ENCODE results near the gene HSD17B12. TPM values are rescaled to one million over a fixed set of nuclear protein-coding genes. Genes with fewer than 3 reads are reported as not detected.
A peak's percentile ranks its signal among the peaks of the same experiment; 100 is the strongest.

The HSD17B12 gene
- total and polyA plus RNA-seq, 2 experiments from 2014 or later: 128 to 168 TPM

DNA sequence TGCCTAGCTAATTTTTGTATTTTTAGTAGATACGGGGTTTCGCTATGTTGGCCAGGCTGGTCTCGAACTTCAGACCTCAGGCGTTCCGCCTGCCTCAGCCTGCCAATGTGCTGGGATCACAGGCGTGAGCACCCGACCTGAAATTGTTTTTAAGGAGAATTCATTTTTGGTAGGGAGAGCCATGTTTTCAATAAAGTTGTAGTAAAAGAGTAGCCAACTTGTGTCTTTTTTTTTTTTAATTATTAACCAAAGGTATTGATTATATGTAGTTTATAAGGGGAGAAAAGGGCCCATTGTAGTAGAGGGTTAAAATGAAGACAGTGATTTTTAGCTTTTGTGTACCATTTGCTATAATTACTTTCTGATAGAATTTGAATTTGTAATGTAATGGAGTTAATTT is 31.6 kb upstream of the HSD17B12 start:
- H3K36me3 ChIP-seq (ENCODE audit: insufficient read depth): no peaks in the 10 kb centered on the region
- no peaks in the 10 kb centered on the region for H3F3A ChIP-seq (replicated peaks; ENCODE audit: low read depth)
- Mint-ChIP-seq H3K9me3 (peaks cover 6% of the 10 kb centered on the region; the same call in 2 of the 3 replicates), H3K27me3 (ENCODE audit: insufficient read depth, low read depth, poor library complexity) (peaks cover 5% of the 10 kb centered on the region), H3K4me1 (peaks cover 5% of the 10 kb centered on the region; the same call in 1 of the 3 replicates), H3K27ac (no peak overlapping the region), H3K36me3 (ENCODE audit: low read depth) (no peaks in the 10 kb centered on the region; the same call in 1 of the 3 replicates), H3K4me3 (no peak overlapping the region)
- H3K4me1 ChIP-seq (ENCODE audit: insufficient read depth): peaks cover 3% of the 10 kb centered on the region; the same call in 1 of the 2 replicates
- H3K27ac ChIP-seq (ENCODE audit: low read depth): no peak overlapping the region
- TF ChIP-seq JUNB (IDR thresholded peaks at IDR 0.05; ENCODE audit: unreplicated experiment) (no peak), REST (IDR thresholded peaks at IDR 0.05; ENCODE audit: unreplicated experiment) (no peak), ZNF114 (CRISPR knock-in tag; IDR thresholded peaks at IDR 0.05) (no peak), ZNF331 (CRISPR knock-in tag; IDR thresholded peaks at IDR 0.05; ENCODE audit: low read depth) (no peak)
- TF ChIP-seq, protein P1, sequence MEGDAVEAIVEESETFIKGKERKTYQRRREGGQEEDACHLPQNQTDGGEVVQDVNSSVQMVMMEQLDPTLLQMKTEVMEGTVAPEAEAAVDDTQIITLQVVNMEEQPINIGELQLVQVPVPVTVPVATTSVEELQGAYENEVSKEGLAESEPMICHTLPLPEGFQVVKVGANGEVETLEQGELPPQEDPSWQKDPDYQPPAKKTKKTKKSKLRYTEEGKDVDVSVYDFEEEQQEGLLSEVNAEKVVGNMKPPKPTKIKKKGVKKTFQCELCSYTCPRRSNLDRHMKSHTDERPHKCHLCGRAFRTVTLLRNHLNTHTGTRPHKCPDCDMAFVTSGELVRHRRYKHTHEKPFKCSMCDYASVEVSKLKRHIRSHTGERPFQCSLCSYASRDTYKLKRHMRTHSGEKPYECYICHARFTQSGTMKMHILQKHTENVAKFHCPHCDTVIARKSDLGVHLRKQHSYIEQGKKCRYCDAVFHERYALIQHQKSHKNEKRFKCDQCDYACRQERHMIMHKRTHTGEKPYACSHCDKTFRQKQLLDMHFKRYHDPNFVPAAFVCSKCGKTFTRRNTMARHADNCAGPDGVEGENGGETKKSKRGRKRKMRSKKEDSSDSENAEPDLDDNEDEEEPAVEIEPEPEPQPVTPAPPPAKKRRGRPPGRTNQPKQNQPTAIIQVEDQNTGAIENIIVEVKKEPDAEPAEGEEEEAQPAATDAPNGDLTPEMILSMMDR (conservative IDR thresholded peaks at IDR 0.05; ENCODE audit: low read depth in 2 of 2): no peak
- H3K4me2 ChIP-seq: no peak overlapping the region
- H3K79me2 ChIP-seq (replicated peaks; ENCODE audit: insufficient read depth): peaks cover 27% of the 10 kb centered on the region
- DNase-seq (ENCODE audit: low spot score) (no peak), ATAC-seq (no peak)
- no peaks in the 10 kb centered on the region for H4K20me1 ChIP-seq (replicated peaks; ENCODE audit: insufficient read depth)
- H3K4me3 ChIP-seq: no peak overlapping the region
- H3K9me2 ChIP-seq (ENCODE audit: insufficient read depth): no peaks in the 10 kb centered on the region
- no peaks in the 10 kb centered on the region for H3K27me3 ChIP-seq (ENCODE audit: insufficient read depth)
- no peak overlapping the region for H2AFZ ChIP-seq

GRCh38 chr11:43649501-43649900 is 31.0 kb upstream of the HSD17B12 start:
- Histone ChIP-seq H3K27ac (ENCODE audit: low read depth) (no peak overlapping the region), H3K79me2 (replicated peaks; ENCODE audit: insufficient read depth) (peaks cover 25% of the 10 kb centered on the region), H3K36me3 (ENCODE audit: insufficient read depth) (no peaks in the 10 kb centered on the region), H3F3A (replicated peaks; ENCODE audit: low read depth) (no peaks in the 10 kb centered on the region), H3K9me2 (ENCODE audit: insufficient read depth) (no peaks in the 10 kb centered on the region), H3K4me1 (ENCODE audit: insufficient read depth) (peaks cover 3% of the 10 kb centered on the region; the same call in 1 of the 2 replicates), H3K27me3 (ENCODE audit: insufficient read depth) (no peaks in the 10 kb centered on the region), H2AFZ (no peak overlapping the region), H3K4me3 (no peak overlapping the region), H3K4me2 (no peak overlapping the region), H4K20me1 (replicated peaks; ENCODE audit: insufficient read depth) (no peaks in the 10 kb centered on the region)
- DNase-seq (ENCODE audit: low spot score) (peak; percentile 32), ATAC-seq (no peak)
- TF ChIP-seq, protein P1 (conservative IDR thresholded peaks at IDR 0.05; ENCODE audit: low read depth in 2 of 2): peak in 1 of 2 experiments; percentile 32; a peak in 2 of 4 replicates
- TF ChIP-seq REST (IDR thresholded peaks at IDR 0.05; ENCODE audit: unreplicated experiment): no peak
- Mint-ChIP-seq H3K36me3 (ENCODE audit: low read depth) (no peaks in the 10 kb centered on the region; the same call in 2 of the 3 replicates), H3K27me3 (ENCODE audit: insufficient read depth, low read depth, poor library complexity) (peaks cover 5% of the 10 kb centered on the region), H3K4me3 (no peak overlapping the region), H3K9me3 (peaks cover 6% of the 10 kb centered on the region; the same call in 2 of the 3 replicates), H3K4me1 (peaks cover 5% of the 10 kb centered on the region; the same call in 1 of the 3 replicates), H3K27ac (no peak overlapping the region)

All from GM23338 (cell line).